GM13977 (cell line): ENCODE results near the gene WRAP73.

Source experiments
- DNase-seq: peaks from one replicate; pipeline ENCODE4 v3.0.0; 2012; ENCODE audit warnings: low spot score
- CTCF ChIP-seq: IDR thresholded peaks from 2 replicates; pipeline ENCODE4 v1.5.1; 2012; ENCODE audit warnings: mild to moderate bottlenecking, control low read depth; ENCODE audit not compliant: insufficient read depth; ENCODE audit errors: extremely low read depth, missing control alignments
- in situ Hi-C: fragments of 300-500 bp; cut with MboI; formaldehyde crosslinking; loops from one replicate; pipeline ENCODE4 v1.12.0; 2022; ENCODE audit warnings: low sequenced_read_pairs, low pct_unique_long_range_greater_than_20kb, mixed read lengths, inconsistent platforms; ENCODE audit not compliant: unreplicated experiment

WRAP73 gene

GRCh38 chr1:3681898-3682806, 32.2 kb upstream of the WRAP73 start:
- no peak for TF ChIP-seq CTCF
- no peak for DNase-seq

GRCh38 chr1:3681231-3681897, 31.5 kb upstream of the WRAP73 start:
- DNase-seq = no peak
- TF ChIP-seq CTCF = no peak
- in situ Hi-C loops = no loop called here

More at GRCh38 chr1:3681898-3682806, 32.2 kb upstream of the WRAP73 start:
- in situ Hi-C loops = no loop called here

GRCh38 chr1:3680488-3681230, 30.8 kb upstream of the WRAP73 start:
- in situ Hi-C loops = no loop called here
- DNase-seq = no peak
- TF ChIP-seq CTCF = no peak

GRCh38 chr1:3679799-3680453, 30.0 kb upstream of the WRAP73 start:
- in situ Hi-C loops = no loop called here
- TF ChIP-seq CTCF = no peak
- no peak for DNase-seq

GRCh38 chr1:3679098-3679555, 29.2 kb upstream of the WRAP73 start:
- in situ Hi-C loops = no loop called here
- TF ChIP-seq CTCF = no peak
- DNase-seq = no peak
